GM21529 (cell line): Measurements from ENCODE around the gene KLHL18.
A peak's percentile ranks its signal among the peaks of the same experiment; 100 is the strongest.
"Not testable (repeated sequence)": the region's sequence is repeated elsewhere in the genome, so short reads cannot be mapped to it uniquely, and the experiment has no call there.

ENCODE experiments used
- ATAC-seq: cut with Tn5 transposase; IDR thresholded peaks from one replicate; pipeline ENCODE4 v1.9.1; 2021; ENCODE audit not compliant: unreplicated experiment

The KLHL18 gene

GRCh38 chr3:47310391-47310790 is 27.6 kb downstream of the KLHL18 start:
- no peak for ATAC-seq

GRCh38 chr3:47313341-47314055 is 30.8 kb downstream of the KLHL18 start:
- no peak for ATAC-seq

GRCh38 chr3:47314056-47314764 is 31.5 kb downstream of the KLHL18 start:
- ATAC-seq: no peak

GRCh38 chr3:47315069-47315647 is 32.4 kb downstream of the KLHL18 start:
- ATAC-seq: no peak

GRCh38 chr3:47316151-47316550 is 33.4 kb downstream of the KLHL18 start:
- ATAC-seq: not testable (repeated sequence)

- ATAC-seq: no peak
Observed at GRCh38 chr3:47318916-47319315, 36.2 kb downstream of the KLHL18 start.

GRCh38 chr3:47319956-47320355 is 37.2 kb downstream of the KLHL18 start:
- no peak for ATAC-seq

- no peak for ATAC-seq
Observed at GRCh38 chr3:47323431-47324277, 40.9 kb downstream of the KLHL18 start.

- no peak for ATAC-seq
Observed at GRCh38 chr3:47324278-47324865, 41.6 kb downstream of the KLHL18 start.

GRCh38 chr3:47333907-47334306 is 51.2 kb downstream of the KLHL18 start:
- no peak for ATAC-seq

GRCh38 chr3:47337656-47338055 is 54.9 kb downstream of the KLHL18 start:
- no peak for ATAC-seq

GRCh38 chr3:47339951-47340350 is 57.2 kb downstream of the KLHL18 start:
- ATAC-seq: no peak

GRCh38 chr3:47340866-47341265 is 58.1 kb downstream of the KLHL18 start:
- no peak for ATAC-seq

- ATAC-seq: no peak
Observed at GRCh38 chr3:47342151-47342550, 59.4 kb downstream of the KLHL18 start.

GRCh38 chr3:47342812-47343211 is 60.1 kb downstream of the KLHL18 start:
- no peak for ATAC-seq

- ATAC-seq: no peak
Observed at GRCh38 chr3:47343471-47343971, 60.8 kb downstream of the KLHL18 start.

- ATAC-seq: no peak
Observed at GRCh38 chr3:47344971-47345370, 62.2 kb downstream of the KLHL18 start.

- peak; percentile 81 for ATAC-seq
Observed at GRCh38 chr3:47347217-47347801, 64.6 kb downstream of the KLHL18 start.

GRCh38 chr3:47348411-47349154 is 65.8 kb downstream of the KLHL18 start:
- ATAC-seq: no peak

- no peak for ATAC-seq
Observed at GRCh38 chr3:47355010-47355409, 72.3 kb downstream of the KLHL18 start.
